HG03139 (cell line): ENCODE measurements around the gene CPT1A.
A peak's percentile ranks its signal among the peaks of the same experiment; 100 is the strongest.

ENCODE experiments used
- ATAC-seq: cut with Tn5 transposase; IDR thresholded peaks from one replicate; pipeline ENCODE4 v1.9.1; 2021; ENCODE audit not compliant: unreplicated experiment

CPT1A gene

DNA sequence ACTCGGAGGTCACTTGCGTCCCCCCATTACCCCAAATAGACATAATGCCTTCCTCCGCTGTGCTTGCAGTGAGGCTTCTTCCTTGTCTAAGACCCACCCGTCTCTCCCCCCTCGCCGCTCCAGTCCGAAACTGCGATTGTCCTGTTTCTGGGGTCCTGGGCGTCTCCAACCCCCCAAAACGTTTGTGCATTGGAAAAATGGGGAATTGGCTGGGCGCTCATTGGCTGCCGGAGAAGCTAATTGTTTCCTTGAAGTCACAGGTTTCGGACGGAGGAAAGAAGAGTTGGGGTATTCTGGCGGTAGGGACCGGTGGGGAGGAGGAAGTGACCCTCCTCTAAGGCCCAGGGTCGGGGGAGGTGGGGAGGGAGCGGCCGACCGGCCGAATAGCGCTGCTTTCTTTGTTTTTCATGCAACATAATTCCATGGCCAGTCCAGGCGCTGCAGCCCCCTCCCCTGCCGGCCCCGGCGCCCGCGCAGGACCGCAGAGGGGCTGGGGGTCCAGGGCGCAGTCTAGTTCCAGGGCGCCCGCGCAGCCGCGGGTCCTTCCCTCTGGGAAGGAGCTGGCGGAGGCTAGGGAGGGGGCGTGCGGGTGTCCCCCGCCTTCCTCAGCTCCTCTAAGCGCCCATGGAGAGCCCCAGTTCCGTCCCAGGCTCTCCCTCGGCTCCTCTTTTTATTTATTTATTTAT lies 12.7 kb upstream of the CPT1A start:
- ATAC-seq = no peak

DNA sequence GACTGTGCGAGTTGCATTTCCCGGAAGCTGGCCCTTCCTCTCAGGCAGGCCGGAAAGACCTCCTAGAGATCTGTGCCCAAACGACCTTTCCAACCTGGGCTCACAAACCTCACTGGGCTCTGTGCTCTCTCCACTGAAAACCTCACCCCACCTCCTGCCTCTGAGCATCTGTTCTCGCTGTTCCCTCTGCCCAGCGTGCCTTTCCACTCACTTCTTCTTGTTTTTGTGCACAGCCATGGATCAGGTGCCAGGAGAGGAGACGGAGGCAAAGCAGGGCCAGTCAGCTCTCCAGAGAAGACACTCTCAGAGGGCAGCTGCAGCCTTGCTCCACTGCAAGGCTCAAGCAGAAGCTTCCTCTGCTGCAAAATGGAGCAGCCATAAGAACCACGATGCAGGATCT lies 10.9 kb upstream of the CPT1A start:
- ATAC-seq = no peak

DNA sequence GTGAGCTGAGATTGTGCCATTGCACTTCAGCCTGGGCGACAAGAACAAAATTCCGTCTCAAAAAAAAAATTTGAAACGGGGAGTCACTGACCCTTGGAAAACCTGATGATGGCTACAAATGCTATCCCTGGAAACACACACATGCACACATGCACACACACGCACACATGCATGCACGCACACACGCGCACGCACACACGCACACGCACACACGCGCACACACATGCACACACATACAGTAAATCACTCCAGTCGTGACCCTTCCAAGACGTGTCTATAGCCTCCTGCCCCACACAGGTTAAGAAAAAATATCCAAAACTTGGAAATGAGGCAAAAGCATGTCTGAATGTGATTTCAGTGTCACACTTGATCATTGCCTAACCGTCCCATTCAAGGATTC lies 6.7 kb upstream of the CPT1A start:
- ATAC-seq = no peak

DNA sequence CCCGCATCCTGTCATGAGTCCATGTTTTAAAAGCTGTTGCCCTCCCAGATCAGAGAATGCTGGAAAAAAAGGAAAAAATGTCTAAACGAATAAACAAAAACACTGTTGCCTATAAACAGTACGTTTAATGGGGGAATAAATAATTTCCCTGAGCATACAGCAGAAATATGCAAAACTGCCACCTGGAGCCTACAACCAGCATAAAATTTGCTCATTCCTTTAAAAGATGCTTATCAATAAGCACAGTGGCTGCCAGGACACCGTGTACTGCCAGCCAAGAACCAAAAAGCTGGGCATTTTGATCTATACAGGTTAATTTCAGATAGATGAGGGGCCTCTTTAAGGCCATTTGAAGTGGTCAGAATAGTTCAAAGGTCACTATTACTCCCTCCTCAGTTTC lies 5.7 kb upstream of the CPT1A start:
- no peak for ATAC-seq

DNA sequence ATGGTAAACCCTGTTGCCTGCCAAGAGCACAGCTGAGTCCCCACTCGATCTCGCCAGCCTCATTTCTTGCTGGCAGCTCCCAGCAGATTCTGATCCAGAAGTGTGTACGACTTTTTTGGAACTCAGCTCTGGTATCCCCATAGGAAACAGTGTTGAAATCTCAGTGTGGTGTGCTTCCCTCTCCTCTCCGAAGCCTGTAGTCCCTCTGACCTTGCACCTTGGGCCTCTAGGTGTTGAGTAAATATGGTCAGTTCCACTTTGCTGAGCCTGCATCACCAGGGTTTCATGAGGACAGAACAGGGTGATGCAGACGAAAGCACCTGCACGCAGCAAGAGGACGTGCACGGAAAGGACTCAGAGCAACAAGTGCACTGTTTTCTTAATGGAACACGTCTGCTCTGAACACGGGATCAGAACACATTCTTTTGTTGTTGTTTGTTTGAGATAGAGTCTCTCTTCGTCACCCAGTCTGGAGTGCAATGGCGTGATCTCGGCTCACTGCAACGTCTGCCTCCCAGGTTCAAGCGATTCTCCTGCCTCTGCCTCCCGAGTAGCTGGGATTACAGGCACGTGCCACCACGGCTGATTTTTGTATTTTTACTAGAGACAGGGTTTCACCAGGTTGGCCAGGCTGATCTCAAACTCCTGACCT lies 3.8 kb upstream of the CPT1A start:
- no peak for ATAC-seq

DNA sequence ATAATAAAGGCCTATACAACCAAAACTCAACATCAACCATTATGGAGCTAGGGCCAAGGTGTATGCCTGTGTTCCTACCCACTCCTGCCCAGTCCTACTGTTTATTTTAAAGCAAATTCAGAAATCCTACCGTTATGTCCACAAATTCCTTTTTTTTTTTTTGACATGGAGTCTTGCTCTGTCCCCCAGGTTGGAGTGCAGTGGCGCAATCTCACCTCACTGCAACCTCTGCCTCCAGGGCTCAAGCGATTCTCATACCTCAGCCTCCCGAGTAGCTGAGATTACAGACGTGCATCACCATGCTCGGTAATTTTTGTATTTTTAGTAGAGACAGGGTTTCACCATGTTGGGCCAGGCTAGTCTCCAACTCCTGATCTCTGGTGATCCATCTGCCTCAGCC lies 3.1 kb upstream of the CPT1A start:
- no peak for ATAC-seq

DNA sequence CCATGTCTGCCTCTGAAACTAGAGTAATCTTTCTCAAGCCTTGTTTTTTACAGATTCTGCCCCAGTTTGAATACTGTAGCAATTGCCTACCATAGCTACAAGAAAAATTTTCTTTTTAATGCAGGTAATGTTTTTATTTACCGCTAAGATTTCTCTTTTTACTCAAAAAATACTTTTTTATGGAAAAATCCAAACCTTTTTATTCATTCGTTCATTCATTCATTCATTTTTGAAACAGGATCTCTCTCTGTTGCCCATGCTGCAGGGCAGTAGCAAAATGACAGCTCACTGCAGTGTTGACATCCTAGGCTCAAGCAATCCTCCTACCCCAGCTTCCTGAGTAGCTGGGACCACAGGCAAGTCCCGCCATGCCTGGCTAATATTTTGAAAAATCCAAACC lies 2.7 kb upstream of the CPT1A start:
- ATAC-seq = no peak

DNA sequence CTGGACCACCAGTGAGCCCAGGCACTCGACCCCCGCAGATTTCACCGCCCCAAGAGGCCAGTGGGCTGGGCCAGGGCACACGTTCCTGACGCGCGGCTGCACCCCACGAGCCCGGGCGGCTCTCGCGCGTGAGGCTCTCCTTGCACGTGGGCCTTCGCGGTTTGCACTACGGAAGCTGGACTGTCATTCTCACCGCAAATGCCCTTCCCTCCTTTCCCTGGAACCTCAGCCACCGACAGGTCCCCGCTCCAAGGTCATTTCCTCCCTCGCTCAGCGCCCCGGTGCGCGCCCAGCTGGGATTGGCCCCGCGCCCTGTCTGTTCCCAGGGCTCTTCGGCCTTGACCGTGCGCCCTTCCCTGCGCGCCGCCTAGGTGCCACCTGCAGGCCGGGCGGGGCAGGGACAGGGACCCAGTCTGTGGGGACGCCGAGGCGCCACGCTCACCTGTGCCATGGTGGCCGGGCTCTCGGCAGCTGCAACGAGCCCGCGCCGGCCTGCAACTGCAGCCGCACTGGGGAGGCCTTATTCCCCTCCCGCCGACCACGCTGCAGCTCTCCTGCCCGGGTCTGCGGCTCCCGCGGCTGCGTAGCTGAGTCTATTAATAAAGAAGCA lies 2.1 kb upstream of the CPT1A start:
- peak; percentile 28 for ATAC-seq

DNA sequence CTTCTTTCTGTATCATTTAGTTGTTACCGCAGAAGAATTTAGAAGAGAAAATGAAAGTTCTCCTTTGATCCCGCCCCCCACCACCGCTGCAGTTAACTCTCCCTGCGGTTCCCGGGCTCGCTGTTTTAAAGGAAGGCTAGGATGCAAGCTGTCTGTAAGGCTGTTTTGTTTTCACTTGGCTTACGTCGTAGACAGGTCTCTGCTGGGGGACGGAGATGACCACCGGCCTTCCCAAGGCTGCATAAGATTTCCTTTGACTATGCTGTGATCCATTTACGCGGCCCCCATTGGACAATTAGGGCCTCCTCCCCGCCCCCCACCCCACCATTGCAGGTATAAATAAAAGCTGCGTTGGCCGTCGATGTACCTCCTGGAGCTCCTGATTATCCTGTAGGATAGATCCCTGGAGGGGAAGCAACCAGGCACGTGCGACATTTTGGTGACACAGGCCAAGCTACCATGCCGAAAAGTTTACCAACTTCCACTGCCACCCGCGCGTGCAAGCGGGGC lies 1.4 kb upstream of the CPT1A start:
- no peak for ATAC-seq

DNA sequence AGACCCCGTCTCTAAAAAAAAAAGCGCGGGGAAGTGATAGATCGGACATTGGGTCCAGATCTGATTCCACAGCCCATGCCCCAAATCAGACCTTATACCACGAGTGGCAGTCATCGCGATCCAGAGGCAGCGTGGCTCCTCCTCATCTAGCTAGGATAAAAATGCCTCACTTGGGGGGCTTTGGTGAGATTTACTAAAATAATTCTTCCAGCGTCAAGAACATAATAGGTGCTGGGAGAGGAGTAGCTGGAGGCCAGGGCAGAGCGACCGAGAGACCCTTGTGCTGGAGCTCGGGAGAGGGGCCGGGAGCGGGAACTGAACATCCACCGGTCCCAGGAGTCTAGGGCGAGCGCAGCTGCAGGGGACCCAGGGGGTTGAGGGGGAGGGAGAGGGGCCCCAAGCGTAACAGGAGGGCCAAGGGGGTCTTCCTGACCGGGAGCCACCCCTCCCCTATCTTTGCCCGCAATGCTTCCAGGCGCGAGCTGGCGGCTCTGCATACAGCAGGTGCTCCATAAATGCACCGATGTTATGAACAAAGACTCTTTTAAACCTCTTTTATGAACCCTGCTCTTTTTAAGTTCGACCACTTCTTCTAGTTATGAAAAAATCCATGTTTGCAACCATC lies 823 bp upstream of the CPT1A start:
- no peak for ATAC-seq

DNA sequence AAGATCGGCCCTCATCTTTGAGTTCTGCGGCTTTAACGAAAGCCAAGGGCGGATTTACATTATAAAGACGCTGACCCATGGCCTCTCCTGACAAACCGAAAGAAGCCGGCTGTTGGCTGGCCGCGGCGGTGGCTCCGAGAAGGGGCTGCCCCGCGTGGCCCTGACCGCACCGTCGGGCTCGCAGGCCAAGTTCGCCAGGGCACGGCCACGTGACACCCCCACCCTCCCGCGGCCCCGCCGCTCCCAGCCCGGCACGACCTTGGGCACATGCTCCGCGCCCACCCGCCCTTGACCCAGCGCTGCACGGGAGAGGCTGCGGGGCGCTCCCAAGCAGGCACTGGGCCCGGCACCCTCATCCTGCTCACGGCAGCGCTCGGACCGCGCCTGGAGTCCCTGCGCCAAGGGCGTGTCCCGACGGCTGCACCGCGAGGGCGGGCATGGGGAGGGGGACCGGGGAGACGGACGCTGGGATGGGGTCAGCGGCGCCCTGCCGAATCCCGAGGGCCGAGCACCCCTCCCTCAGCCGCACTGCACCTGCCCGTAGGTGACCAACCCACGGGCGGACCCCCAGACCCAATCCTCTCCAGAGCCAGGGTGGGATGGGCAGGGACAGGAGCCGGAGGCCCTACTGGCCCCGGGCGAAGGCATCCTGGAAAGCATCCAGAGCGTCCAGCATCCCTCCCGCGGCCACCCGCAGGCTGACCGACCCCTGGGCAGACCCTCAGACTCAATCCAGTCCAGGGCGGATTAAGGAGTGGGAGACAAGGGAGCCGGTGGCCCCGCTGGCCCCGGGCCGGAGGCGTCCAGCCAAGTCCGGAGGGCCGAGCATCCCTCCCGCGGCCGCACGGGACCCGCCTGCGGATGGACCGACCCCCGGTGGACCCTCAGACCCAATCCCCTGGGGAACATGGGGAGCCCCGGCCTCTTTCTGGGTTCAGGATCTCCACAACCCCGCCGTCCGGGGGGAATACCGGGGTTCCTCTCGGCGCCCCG lies 759 bp downstream of the CPT1A start:
- no peak for ATAC-seq

DNA sequence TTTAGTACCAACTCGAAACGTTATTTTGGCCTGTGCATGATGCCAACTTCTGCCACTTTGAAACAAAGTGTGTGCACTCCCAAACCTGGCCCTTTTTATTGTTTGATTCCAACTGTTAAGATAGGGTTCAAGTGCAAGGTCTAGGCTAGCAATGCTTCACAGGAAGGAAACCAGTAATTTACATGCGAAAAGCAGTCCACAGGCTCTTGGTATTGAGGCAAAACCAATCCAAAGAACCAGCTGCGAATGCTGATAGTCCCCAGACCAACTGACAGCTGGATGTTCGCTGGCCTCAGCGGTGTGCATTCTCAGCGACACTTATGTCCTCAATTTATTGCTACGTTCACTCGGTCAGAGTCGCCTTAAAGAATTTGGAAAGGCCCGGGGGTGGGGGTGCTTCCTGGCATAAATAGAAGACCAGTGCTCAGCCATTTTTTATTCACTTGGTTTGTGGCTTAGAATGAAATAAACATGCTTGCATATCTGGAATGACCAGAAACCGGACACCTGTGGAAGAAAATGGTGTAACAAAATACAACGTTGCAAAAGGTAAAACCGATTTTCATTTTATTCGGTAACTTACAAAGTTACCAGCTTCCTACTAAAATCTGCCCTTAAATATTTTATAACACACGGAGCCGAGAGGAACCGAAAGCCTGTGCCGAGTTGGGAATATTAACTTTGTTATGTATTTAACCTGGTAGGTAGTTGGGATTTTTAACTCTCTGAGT lies 1.6 kb downstream of the CPT1A start:
- ATAC-seq = no peak

DNA sequence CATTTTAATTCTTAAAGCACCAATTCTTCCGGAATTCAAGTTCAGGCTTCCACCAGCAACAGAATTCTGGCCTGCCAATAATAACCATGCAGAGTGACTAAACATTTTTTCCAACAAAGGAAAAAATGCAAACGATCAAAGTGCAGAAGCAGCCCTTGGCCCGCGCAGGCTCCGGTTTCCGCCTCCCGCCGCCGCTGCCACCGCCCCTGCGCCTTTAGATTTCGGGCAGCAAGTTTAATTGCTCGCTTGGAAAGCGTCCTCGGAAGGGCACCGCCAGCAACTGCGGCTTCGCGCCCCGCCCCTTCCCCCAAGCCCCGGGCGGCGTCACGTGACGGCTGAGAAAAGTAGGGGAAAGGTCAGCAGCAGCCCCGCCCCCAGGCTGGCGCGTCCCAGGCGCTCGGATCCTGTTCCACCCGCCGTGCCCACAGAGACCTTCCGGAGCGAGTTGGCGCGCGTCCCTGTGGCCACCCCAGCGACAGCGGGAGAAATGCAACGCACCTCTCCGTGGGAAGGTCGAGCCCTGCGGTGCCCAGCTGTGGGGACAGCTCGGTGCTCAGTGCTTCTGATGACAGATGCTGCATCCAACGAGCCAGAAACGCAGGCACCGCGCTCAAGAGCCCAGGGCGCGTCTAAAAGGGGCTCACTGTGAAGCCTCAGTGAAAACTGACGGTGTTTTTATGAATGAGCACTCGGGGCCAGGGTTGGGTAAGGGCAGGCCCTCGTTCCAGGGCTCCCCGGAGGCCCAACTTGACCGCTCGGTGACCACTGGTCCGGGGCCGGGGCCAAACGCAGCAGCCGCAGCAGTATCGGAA lies 2.5 kb downstream of the CPT1A start:
- ATAC-seq = peak; percentile 31

DNA sequence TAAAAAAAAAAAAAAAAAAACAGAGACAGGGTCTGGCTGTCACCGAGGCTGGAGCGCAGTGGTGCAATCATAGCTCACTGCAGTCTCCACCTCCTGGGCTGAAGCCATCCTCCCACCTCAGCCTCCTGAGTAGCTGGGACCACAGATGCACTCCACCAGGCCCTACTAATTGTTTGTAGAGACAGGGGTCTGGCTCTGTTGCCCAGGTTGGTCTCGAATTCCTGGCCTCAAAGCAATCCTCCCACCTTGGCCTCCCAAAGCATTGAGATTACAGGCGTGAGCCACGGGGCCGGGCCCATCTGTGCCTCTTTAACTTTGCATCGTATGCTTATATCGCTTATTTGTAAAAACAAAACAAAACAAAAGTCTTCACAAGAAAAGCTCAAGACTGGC lies 3.1 kb downstream of the CPT1A start:
- ATAC-seq = no peak

DNA sequence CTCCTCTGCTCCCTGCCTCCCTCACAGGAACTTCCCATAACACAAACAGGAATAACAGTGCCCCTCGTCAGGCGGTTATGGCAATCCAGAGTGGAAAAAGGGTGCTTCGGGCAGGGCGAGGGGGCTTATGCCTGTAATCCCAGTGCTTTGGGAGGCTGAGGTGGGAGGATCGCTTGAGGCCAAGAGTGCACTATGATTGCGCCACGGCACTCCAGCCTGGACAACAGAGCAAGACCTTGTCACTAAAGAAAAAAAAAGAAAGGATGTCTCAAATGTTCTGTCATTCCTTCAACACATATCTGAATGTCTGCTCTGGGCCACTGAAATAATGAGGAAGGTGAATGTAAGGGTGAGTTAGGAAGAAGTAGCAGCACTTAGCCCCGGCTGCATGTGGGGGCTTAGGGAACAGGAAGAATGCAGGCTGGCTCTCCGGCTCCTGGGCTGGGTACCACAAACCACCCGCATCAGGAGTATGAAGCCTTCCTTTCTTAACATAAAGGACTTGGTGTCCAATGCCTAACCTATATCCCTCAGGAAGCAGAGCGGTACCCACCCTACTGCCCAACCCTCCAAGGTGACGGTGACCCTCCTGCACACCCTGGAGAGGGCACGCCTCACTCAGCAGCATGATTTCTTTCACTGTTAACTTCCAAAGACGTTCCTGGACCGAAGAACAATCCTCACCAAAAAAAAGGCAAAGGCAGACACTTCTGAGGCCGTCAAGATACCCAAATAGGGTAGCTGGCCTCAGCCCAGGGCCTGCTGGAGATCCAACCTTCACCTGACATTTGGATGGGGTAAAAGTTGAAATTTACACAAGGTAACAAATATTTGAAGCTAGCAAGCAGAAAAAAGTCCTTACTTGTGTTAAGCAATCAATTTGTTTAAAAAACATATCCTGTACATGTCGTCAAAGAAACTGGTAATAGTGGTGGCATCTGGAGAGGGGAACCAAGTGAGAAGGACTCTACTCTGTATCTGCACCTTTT lies 3.8 kb downstream of the CPT1A start:
- ATAC-seq = no peak

DNA sequence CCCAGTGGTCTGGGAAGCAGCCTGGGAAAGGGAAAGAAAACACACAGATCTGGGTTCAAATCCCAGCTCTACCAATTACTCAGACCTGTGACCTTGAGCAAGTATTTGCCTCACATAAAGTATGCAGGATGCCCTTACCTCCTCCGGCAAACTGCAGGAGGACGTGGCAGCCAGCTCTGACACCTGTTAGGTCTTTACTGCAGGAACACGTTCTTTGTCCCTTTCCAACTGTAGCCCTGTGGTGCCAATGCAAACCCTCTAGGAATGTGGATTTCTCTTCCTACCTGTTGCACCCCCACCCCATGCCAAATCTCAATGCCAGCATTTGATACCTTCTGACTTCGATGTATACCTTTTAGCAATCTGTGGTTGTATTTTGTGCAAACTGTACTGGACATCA lies 6.0 kb downstream of the CPT1A start:
- no peak for ATAC-seq

DNA sequence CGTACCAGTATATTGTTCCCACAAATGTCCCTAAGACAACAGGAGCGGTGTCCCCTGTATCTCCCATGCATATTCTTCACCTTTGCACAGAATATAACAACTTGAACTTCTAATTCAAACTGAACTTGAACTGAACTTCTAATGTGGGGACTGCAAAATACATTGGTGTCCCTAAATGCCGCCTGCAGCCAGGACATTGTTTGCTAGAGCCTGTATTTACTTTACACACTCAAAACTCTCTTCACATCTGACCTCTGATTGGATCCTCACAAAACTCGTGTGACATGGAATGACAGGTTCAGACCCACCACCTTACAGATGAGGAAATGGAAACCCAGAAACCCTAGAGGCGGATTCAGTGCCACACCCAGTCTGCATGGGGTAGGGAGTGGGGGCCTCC lies 6.4 kb downstream of the CPT1A start:
- ATAC-seq = no peak
